Spinal cord (tissue), 10 donors: ENCODE measurements around the gene TARS2. TPM values are rescaled to one million over a fixed set of nuclear protein-coding genes. Genes with fewer than 3 reads are reported as not detected.

ENCODE experiments used
- DNase-seq, 6 donors: peaks; one replicate each; pipeline versions ENCODE4 v3.0.0 to v3.0.0-alpha.2; 2013 to 2015; ENCODE audit warnings: low spot score in 6 of 6, low read depth in 4 of 6
- H3K27ac ChIP-seq: one replicate; pipeline ENCODE4 v1.5.1; 2013; ENCODE audit warnings: low read depth, low read length, control low read depth
- H3K27me3 ChIP-seq: one replicate; pipeline ENCODE4 v1.6.1; 2013; ENCODE audit warnings: low read length; ENCODE audit not compliant: control insufficient read depth, insufficient read depth
- H3K36me3 ChIP-seq: one replicate; pipeline ENCODE4 v1.6.1; 2013; ENCODE audit warnings: low read length; ENCODE audit not compliant: control insufficient read depth, insufficient read depth
- H3K4me1 ChIP-seq: one replicate; pipeline ENCODE4 v1.6.1; 2013; ENCODE audit warnings: low read length; ENCODE audit not compliant: control insufficient read depth, insufficient read depth
- H3K4me3 ChIP-seq: one replicate; pipeline ENCODE4 v1.5.1; 2013; ENCODE audit warnings: low read depth, low read length, control low read depth
- H3K9me3 ChIP-seq: one replicate; pipeline ENCODE4 v1.6.1; 2013; ENCODE audit warnings: low read length; ENCODE audit not compliant: control insufficient read depth, insufficient read depth
- WGBS: methylation state at CpG from one replicate; pipeline ENCODE4 v1.1.5; 2013; ENCODE audit warnings: missing lambda C conversion rate; ENCODE audit not compliant: insufficient coverage; 5-methylcytosine and 5-hydroxymethylcytosine counted together
- polyA plus RNA-seq, 2 donors: library from polyadenylated mRNA; unstranded; fragments of 120-200 nt; gene quantifications; one replicate each; pipeline ENCODE4 v1.2.1, GENCODE V29; 2013; ENCODE audit not compliant: insufficient read length in 2 of 2
- total RNA-seq, 2 donors: library from RNA; depleted of rRNA in 1 of 2; stranded (reverse); fragments of 120-200 nt in 1 of 2; fragments of >200 nt in 1 of 2; gene quantifications; one replicate each; pipeline versions ENCODE4 v1.2.3 to v1.2.4, GENCODE V29; 2013 to 2014
- donor health status: healthy.

Gene TARS2
- total and polyA plus RNA-seq, 4 donors = 22.7 to 45.9 (median 27.9) TPM

DNA sequence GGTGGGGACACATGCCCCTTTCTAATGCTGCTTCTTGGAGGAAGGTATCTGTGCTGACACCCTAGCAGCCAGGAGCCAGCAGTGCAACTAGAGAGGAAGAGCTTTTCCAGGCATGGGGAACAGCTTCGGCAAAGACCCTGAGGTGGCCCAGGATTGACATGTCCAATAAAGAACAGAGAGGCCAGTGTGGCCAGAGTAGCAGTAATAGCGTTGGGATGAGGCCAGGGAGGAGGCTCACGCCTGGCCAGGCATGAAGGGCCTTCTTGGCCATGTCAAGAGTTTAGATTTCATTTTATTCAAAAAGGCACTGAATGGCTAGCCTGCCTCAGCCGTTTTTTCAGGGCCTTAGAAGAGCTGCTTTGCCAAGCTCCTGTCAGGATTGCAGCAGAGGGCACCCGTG lies 45.6 kb downstream of the TARS2 start:
- peak overlapping the region; percentile 75 for H3K27ac ChIP-seq
- H3K4me1 ChIP-seq = peaks cover 24% of the 10 kb centered on the region
- no peaks in the 10 kb centered on the region for H3K27me3 ChIP-seq
- no peaks in the 10 kb centered on the region for H3K9me3 ChIP-seq
- peak in 1 of 6 donors; percentile 38 for DNase-seq
- H3K36me3 ChIP-seq = peaks cover 3% of the 10 kb centered on the region
- H3K4me3 ChIP-seq = no peak overlapping the region
- 44% methylated on average over 5 of the region's 5 CpGs for WGBS

DNA sequence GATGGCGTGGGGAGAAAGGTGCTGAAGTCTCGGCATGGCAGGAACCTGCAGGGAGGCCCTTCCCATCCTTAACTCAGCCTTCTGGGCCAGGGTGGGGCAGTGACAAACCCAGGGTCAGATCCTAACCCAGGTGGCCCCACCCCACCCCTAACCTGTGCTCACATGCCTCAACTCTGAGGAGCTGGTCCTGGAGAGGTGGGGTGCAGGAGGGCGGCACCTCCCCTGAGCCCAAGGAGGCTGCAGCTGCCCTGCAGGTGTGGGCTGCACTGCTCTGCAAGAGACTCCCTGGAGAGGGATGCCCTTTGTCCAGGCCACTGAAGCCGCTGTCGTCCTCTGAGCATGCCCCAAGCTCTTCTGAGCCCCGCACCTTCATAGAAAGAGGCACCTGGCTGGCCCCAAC lies 46.8 kb downstream of the TARS2 start:
- H3K36me3 ChIP-seq = peaks cover 3% of the 10 kb centered on the region
- 76% methylated on average over 5 of the region's 6 CpGs for WGBS
- no peak overlapping the region for H3K27ac ChIP-seq
- no peaks in the 10 kb centered on the region for H3K9me3 ChIP-seq
- H3K27me3 ChIP-seq = no peaks in the 10 kb centered on the region
- no peak overlapping the region for H3K4me3 ChIP-seq
- DNase-seq = no peak
- H3K4me1 ChIP-seq = peaks cover 30% of the 10 kb centered on the region

DNA sequence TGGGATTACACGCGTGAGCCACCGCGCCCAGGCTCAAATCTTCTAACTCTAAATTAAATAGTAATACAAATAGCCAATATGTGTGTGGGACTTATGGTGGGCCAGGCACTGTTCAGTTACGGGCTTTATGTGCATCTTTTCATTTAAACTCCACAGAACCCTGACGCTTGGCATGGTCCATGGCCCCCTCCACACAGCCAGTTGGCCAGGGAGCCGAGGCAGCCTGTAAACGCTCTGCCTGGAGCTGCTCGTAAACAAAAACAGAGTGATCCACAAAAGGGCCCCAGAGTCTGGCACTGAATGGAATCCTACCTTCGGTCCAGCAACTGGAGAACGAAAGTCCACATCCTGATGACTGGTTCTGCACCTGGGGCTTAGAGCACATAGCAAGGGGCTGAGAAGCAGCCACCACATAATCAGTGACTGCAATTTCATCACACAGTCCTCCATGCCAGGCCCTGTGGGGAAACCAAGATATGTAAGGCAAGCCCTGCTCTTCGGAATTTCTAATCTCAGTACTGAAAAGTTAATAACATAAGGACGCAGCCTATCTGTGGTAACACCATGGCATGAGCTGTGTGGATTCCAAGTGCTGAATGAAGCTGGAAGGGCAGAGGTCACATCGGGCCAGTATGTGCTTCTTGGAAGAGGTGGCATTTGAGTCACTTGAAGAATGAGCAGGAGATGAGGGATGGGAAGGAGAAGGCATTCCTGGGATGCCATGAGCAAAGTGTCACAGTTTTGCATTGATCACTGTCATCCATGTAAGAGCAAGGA lies 48.5 kb downstream of the TARS2 start:
- Histone ChIP-seq H3K4me3 (no peak overlapping the region), H3K27ac (no peak overlapping the region), H3K9me3 (no peaks in the 10 kb centered on the region), H3K36me3 (peaks cover 3% of the 10 kb centered on the region), H3K27me3 (no peaks in the 10 kb centered on the region), H3K4me1 (peaks cover 28% of the 10 kb centered on the region)
- DNase-seq = peak in 1 of 6 donors; percentile 13
- WGBS = 62% methylated on average over 8 of the region's 14 CpGs

DNA sequence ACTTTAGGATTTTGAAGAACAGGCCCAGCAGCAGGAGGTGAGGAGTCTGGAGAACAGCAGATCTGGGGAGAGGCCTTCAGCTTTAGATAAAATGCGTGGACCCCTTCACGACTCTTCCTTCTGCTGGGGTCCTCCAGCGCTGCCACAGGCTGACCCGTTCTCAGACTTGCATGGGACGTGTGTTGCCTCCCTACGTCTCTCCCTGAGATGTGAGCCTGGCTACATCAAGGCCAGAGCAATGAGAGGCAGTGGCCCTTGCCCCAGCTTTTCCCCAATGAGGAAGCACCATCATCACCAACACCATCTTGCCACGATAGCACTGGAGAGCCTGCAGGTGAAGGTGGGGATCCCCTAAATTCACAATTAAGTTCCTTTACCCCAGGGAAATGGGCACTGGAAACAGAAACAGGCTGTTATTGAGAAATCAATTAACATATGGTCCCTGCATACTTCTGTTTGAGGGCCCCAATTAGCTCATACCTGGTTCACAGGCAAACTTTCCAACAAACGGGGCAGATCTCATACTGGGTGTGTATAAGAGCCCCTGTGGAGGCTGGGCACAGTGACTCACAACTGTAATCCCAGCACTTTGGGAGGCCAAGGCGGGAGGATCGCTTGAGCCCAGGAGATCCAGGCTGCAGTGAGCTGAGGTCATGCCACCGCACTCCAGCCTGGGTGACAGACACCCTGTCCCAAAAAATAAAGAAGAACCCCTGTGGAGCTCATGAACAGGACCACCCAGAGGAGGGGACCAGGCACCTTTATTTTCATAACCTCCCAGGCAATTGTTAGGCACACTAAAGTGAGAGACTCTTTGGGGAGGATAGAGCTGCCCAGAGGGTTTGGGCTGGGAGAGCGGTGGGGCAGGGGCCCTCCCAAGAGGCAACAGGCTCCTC lies 49.9 kb downstream of the TARS2 start:
- Histone ChIP-seq H3K27me3 (no peaks in the 10 kb centered on the region), H3K36me3 (peaks cover 3% of the 10 kb centered on the region), H3K9me3 (no peaks in the 10 kb centered on the region), H3K27ac (peak overlapping the region; percentile 7), H3K4me1 (peaks cover 22% of the 10 kb centered on the region), H3K4me3 (no peak overlapping the region)
- 90% methylated on average over 11 of the region's 12 CpGs for WGBS
- no peak for DNase-seq

DNA sequence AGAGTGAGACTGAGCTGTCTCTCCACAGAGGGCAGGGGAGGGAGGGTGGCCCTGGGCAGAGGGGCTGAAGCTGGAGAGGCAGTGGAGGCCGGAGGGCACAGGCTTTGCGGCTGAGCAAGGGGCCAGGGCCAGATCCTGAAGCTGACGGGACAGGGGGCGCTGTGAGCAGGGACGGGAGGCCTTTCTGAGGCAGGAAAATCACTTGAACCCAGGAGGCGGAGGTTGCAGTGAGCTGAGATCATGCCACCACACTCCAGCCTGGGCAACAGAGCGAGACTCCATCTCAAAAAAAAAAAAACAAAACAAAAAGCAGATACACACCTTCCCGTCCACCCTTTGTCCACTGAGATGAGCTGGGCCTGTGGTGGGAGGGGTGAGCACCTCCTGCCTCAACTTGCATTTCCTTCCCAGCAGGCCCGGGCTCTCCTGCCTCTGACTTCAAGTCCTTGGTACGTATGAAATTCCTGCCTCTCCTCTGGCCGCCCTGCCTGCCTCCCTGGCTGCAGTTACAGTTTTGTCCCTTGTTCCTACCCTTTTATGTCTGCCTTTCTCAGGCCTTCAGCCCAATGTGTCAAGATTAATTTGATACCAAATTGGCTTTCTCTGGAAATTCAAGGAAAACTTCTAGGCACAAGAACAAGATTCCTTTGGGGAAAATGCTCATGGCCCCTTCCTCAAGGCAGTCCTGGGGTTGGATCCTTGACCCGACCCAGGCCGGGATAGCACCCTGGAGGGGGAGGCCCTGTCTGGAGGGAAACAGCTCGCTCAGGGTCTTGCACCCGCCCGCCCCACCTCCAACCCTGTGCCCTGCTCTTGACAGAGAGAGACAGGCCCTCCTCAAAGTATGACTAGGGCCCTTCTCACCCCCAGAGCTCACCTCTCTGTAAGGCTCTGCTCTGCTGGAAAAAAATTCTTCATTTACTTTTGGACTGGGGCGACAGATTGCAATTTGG lies 50.8 kb downstream of the TARS2 start:
- Histone ChIP-seq H3K4me3 (no peak overlapping the region), H3K4me1 (peaks cover 13% of the 10 kb centered on the region), H3K9me3 (no peaks in the 10 kb centered on the region), H3K27ac (peak overlapping the region; percentile 74), H3K27me3 (no peaks in the 10 kb centered on the region), H3K36me3 (peaks cover 3% of the 10 kb centered on the region)
- no peak for DNase-seq
- 76% methylated on average over 13 of the region's 17 CpGs for WGBS

DNA sequence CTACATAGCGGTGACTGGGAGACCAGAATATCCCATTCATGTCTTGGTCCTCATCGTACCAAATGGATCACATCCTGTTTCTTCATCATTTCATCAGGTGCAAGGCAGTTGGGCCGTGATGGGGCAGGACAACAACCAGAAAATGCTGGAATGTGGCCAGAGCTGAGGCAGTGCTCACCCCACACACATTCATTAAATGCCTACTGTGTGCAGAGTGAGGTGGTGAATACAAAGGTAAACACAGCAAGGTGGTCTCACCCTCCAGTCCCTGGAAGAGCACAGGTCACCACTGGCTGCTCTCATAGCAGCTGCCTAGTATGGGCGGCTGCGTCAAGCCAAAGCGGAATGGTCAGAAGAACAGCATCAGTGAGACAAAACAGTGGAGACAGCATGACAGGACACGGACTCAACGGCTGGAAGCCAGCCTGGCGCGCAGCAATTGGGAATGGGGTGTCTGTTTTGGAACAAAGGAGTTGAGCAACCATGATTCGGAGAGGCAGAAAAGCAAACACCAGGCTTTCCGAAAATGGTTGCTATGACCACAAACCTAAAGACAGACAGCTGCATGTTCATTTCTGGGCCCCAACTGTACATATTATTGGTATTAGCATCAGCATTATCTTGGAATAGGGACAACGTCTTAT lies 56.4 kb downstream of the TARS2 start:
- H3K27ac ChIP-seq = no peak overlapping the region
- no peaks in the 10 kb centered on the region for H3K36me3 ChIP-seq
- peaks cover 8% of the 10 kb centered on the region for H3K4me1 ChIP-seq
- no peaks in the 10 kb centered on the region for H3K9me3 ChIP-seq
- H3K27me3 ChIP-seq = peaks cover 4% of the 10 kb centered on the region
- 37% methylated on average over 8 of the region's 13 CpGs for WGBS
- peak in 1 of 6 donors; percentile 64 for DNase-seq
- H3K4me3 ChIP-seq = no peak overlapping the region

DNA sequence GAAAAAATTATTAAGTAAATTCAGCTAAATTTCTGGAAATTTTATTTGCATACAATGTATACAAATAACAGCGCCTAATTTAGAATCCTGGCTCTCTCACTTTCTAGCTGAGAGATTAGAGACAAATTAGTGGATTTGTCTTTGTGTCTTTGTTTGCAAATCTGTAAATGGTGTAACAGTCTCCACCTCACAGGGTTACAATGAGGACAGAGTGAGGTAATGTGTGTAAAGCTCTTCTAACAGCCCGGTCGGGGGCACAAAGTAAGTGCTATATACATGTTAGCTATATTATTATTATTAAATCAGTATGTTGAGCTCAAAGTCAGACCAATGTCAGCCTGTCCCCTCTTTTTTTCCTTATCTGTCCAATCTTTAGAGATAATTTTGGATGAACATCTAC lies 57.0 kb downstream of the TARS2 start:
- H3K9me3 ChIP-seq = no peaks in the 10 kb centered on the region
- DNase-seq = peak in 1 of 6 donors; percentile 15
- WGBS = no CpG with 5 or more reads among the region's 3 CpGs
- no peak overlapping the region for H3K27ac ChIP-seq
- H3K36me3 ChIP-seq = no peaks in the 10 kb centered on the region
- peaks cover 12% of the 10 kb centered on the region for H3K4me1 ChIP-seq
- no peak overlapping the region for H3K4me3 ChIP-seq
- H3K27me3 ChIP-seq = peaks cover 5% of the 10 kb centered on the region

DNA sequence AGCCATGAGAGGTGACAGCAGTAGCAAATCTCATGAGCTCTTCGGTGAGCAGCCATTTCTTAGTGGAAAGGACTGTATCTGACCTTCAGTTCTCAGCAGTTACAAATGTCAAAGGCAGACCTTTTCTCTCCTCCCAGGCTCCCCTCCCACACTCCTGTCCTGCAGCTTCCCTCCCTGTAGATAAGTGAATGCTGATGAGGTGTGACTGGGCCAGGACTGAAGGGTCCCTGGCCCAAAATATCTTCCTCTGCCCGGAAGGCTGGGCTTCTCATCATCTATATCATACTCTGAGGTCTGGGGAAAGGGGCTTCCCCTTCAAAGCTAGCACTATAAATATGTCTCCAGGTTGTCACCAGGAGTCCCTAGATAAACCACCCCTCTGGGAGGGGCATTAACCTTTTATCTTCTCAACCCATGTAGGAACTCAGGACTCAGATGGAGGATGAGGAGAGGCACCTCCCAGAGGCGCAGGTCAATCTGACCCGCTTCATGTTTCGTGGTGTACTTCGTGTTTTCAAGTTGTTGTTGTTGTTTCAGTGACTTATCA lies 58.3 kb downstream of the TARS2 start:
- Histone ChIP-seq H3K9me3 (no peaks in the 10 kb centered on the region), H3K36me3 (no peaks in the 10 kb centered on the region), H3K27me3 (peaks cover 8% of the 10 kb centered on the region), H3K4me1 (peaks cover 24% of the 10 kb centered on the region), H3K4me3 (no peak overlapping the region), H3K27ac (no peak overlapping the region)
- no CpG with 5 or more reads among the region's 6 CpGs for WGBS
- no peak for DNase-seq
